SK-N-SH (cell line): ENCODE data around the gene SCN1B. TPM values are rescaled to one million over a fixed set of nuclear protein-coding genes. Genes with fewer than 3 reads are reported as not detected.

Source experiments
- CTCF ChIA-PET: fragments of 300-600, 350-600 bp; formaldehyde crosslinking; extraction: SDS; loops from one replicate; lab custom pipeline; 2021; lab: Yijun Ruan, JAX
- POLR2A ChIA-PET: fragments of 350-600 bp; sonication (Branson Sonifier 250); formaldehyde crosslinking; extraction: SDS; loops from one replicate; lab custom pipeline; 2020; ENCODE audit warnings: antibody characterized with exemption, inconsistent platforms; lab: Yijun Ruan, JAX
- DNase-seq: peaks from one replicate; pipeline ENCODE4 v3.0.0; 2012
- H2AFZ ChIP-seq: fragments of 200-600 bp; sonication (generic); 2 replicates; pipeline ENCODE4 v1.8.1; 2016; ENCODE audit warnings: antibody characterized with exemption, mild to moderate bottlenecking, low read depth
- H3F3A ChIP-seq: fragments of 200-600 bp; sonication (generic); replicated peaks from 2 replicates; pipeline ENCODE3; 2016; ENCODE audit warnings: antibody characterized with exemption, mild to moderate bottlenecking; ENCODE audit not compliant: insufficient read depth
- H3K27ac ChIP-seq, 2 experiments: fragments of 200-500 bp in 1 of 2; fragments of 200-600 bp in 1 of 2; sonication (Bioruptor generic) in 1 of 2; sonication (generic), shearing (Covaris generic) in 1 of 2; 2 replicates each; pipeline versions ENCODE4 v1.5.1 to v1.6.1; 2014 to 2016; ENCODE audit warnings: low read depth in 2 of 2, inconsistent platforms in 1 of 2, low read length in 1 of 2, mild to moderate bottlenecking in 1 of 2, mixed read lengths in 1 of 2
- H3K27me3 ChIP-seq: fragments of 200-600 bp; sonication (generic), shearing (Covaris generic); 2 replicates; pipeline ENCODE4 v1.6.1; 2016; ENCODE audit warnings: mixed run types; ENCODE audit not compliant: insufficient read depth
- H3K36me3 ChIP-seq, 2 experiments: fragments of 200-500 bp in 1 of 2; fragments of 200-600 bp in 1 of 2; sonication (Bioruptor generic) in 1 of 2; sonication (generic) in 1 of 2; replicated peaks in 1 of 2; 2 replicates each; pipeline versions ENCODE3 to v1.5.1; 2014 to 2016; ENCODE audit warnings: low read length in 1 of 2, mild to moderate bottlenecking in 1 of 2; ENCODE audit not compliant: insufficient read depth in 2 of 2, control insufficient read depth in 1 of 2
- H3K4me1 ChIP-seq, 2 experiments: fragments of 200-500 bp in 1 of 2; fragments of 200-600 bp in 1 of 2; sonication (Bioruptor generic) in 1 of 2; sonication (generic), shearing (Covaris generic) in 1 of 2; 2 replicates each; pipeline versions ENCODE4 v1.5.1 to v1.6.1; 2014 to 2016; ENCODE audit warnings: low read depth in 1 of 2, low read length in 1 of 2, mixed run types in 1 of 2; ENCODE audit not compliant: insufficient read depth in 2 of 2, control insufficient read depth in 1 of 2
- H3K4me2 ChIP-seq: fragments of 200-600 bp; sonication (generic), shearing (Covaris generic); 2 replicates; pipeline ENCODE4 v1.6.1; 2017; ENCODE audit warnings: mixed run types
- H3K4me3 ChIP-seq, 2 experiments: fragments of 200-500 bp in 1 of 2; fragments of 200-600 bp in 1 of 2; sonication (Bioruptor generic) in 1 of 2; sonication (generic), shearing (Covaris generic) in 1 of 2; 2 replicates each; pipeline versions ENCODE4 v1.5.1 to v1.8.1; 2014 to 2016; ENCODE audit warnings: low read depth in 2 of 2, inconsistent platforms in 1 of 2, low read length in 1 of 2, mild to moderate bottlenecking in 1 of 2, mixed read lengths in 1 of 2, moderate library complexity in 1 of 2
- H3K79me2 ChIP-seq: fragments of 200-600 bp; sonication (generic); 2 replicates; pipeline ENCODE4 v1.8.1; 2017; ENCODE audit warnings: mild to moderate bottlenecking; ENCODE audit not compliant: insufficient read depth
- H3K9ac ChIP-seq: fragments of 200-600 bp; sonication (generic); 2 replicates; pipeline ENCODE4 v1.6.1; 2017; ENCODE audit warnings: mixed run types
- H3K9me2 ChIP-seq: fragments of 200-600 bp; sonication (generic); 2 replicates; pipeline ENCODE4 v1.6.1; 2017; ENCODE audit warnings: mixed run types
- H3K9me3 ChIP-seq: fragments of 200-600 bp; sonication (generic); 2 replicates; pipeline ENCODE4 v1.6.1; 2017; ENCODE audit warnings: mixed run types, mild to moderate bottlenecking, moderate library complexity
- H4K20me1 ChIP-seq: fragments of 200-600 bp; sonication (generic); 2 replicates; pipeline ENCODE4 v1.6.1; 2017; ENCODE audit warnings: mild to moderate bottlenecking, mixed run types; ENCODE audit not compliant: insufficient read depth
- CTCF ChIP-seq: fragments of 200-600 bp; sonication (generic); IDR thresholded peaks from 2 replicates; pipeline ENCODE4 v1.6.1; 2017; ENCODE audit warnings: antibody characterized with exemption, mild to moderate bottlenecking, moderate library complexity
- EP300 ChIP-seq, 2 experiments: IDR thresholded peaks; 2 replicates each; pipeline versions ENCODE4 v1.4.0 to v1.6.1; 2012; ENCODE audit warnings: borderline replicate concordance in 1 of 2, low read depth in 1 of 2, low read length in 1 of 2
- EZH2phosphoT487 ChIP-seq: fragments of 200-600 bp; sonication (generic); IDR thresholded peaks from 2 replicates; pipeline ENCODE4 v1.6.1; 2017; ENCODE audit warnings: low read depth, mixed run types, mild to moderate bottlenecking, antibody characterized with exemption, moderate library complexity, borderline replicate concordance
- GABPA ChIP-seq: IDR thresholded peaks from 2 replicates; pipeline ENCODE4 v1.4.0; 2012; ENCODE audit warnings: low read depth, mild to moderate bottlenecking
- GATA2 ChIP-seq: sonication (generic); formaldehyde crosslinking; IDR thresholded peaks from 2 replicates; pipeline ENCODE4 v1.5.0; 2020; ENCODE audit warnings: mild to moderate bottlenecking, missing genetic modification reagents
- RCOR1 ChIP-seq: fragments of 150-350 bp; IDR thresholded peaks from 2 replicates; pipeline ENCODE4 v1.6.1; 2017; ENCODE audit warnings: antibody characterized with exemption, low read length
- RFX5 ChIP-seq: IDR thresholded peaks from 2 replicates; pipeline ENCODE4 v1.6.1; 2012; ENCODE audit warnings: mild to moderate bottlenecking, improper control_type of control experiment, low read length
- RXRA ChIP-seq: IDR thresholded peaks from 2 replicates; pipeline ENCODE4 v1.4.0; 2012; ENCODE audit warnings: low read depth, mild to moderate bottlenecking, borderline replicate concordance
- SMC3 ChIP-seq: IDR thresholded peaks from 2 replicates; pipeline ENCODE4 v1.6.1; 2012; ENCODE audit warnings: low read depth, low read length, improper control_type of control experiment
- TAF1 ChIP-seq: IDR thresholded peaks from 2 replicates; pipeline ENCODE4 v1.6.1; 2012; ENCODE audit warnings: low read depth, mild to moderate bottlenecking, low read length, moderate library complexity, borderline replicate concordance
- TCF12 ChIP-seq: IDR thresholded peaks from 2 replicates; pipeline ENCODE4 v1.4.0; 2012
- WGBS: methylation state at CpG from one replicate; pipeline ENCODE4 v1.1.6; 2017; ENCODE audit warnings: low lambda C conversion rate; 5-methylcytosine and 5-hydroxymethylcytosine counted together
- polyA plus RNA-seq, 3 experiments: library from polyadenylated mRNA; depleted of rRNA; stranded (reverse); fragments of >200 nt; gene quantifications; 2 replicates each; pipeline ENCODE4 v1.2.3, GENCODE V29; 2012
- TF ChIP-seq, protein P1 (sequence below): IDR thresholded peaks from 2 replicates; pipeline ENCODE4 v1.4.0; 2012; ENCODE audit warnings: low read depth, borderline replicate concordance
- TF ChIP-seq, protein P2 (sequence below): IDR thresholded peaks from 2 replicates; pipeline ENCODE4 v1.4.0; 2012; ENCODE audit warnings: low read depth, borderline replicate concordance
- TF ChIP-seq, protein P3 (sequence below): IDR thresholded peaks from 2 replicates; pipeline ENCODE4 v1.4.0; 2012; ENCODE audit warnings: low read depth

Gene SCN1B
- polyA plus RNA-seq, 1 of the 3 experiments (the other 2 are of a cell fraction), result 10.5 TPM

- no peaks in the 10 kb centered on the region for H4K20me1 ChIP-seq
- no peaks in the 10 kb centered on the region for H3K9me2 ChIP-seq
- no peak overlapping the region for H3K27ac ChIP-seq
- no peak overlapping the region for H2AFZ ChIP-seq
- H3F3A ChIP-seq, result no peaks in the 10 kb centered on the region
- TF ChIP-seq SMC3 (no peak), EP300 (IDR thresholded peaks at IDR 0.05; ENCODE audit: borderline replicate concordance in 1 of 2, low read depth in 1 of 2, low read length in 1 of 2) (no peak), TCF12 (no peak), RCOR1 (no peak), TAF1 (no peak), GATA2 (CRISPR knock-in tag) (no peak), GABPA (no peak), RXRA (no peak), EZH2phosphoT487 (no peak), RFX5 (no peak), CTCF (no peak)
- TF ChIP-seq, protein P1, sequence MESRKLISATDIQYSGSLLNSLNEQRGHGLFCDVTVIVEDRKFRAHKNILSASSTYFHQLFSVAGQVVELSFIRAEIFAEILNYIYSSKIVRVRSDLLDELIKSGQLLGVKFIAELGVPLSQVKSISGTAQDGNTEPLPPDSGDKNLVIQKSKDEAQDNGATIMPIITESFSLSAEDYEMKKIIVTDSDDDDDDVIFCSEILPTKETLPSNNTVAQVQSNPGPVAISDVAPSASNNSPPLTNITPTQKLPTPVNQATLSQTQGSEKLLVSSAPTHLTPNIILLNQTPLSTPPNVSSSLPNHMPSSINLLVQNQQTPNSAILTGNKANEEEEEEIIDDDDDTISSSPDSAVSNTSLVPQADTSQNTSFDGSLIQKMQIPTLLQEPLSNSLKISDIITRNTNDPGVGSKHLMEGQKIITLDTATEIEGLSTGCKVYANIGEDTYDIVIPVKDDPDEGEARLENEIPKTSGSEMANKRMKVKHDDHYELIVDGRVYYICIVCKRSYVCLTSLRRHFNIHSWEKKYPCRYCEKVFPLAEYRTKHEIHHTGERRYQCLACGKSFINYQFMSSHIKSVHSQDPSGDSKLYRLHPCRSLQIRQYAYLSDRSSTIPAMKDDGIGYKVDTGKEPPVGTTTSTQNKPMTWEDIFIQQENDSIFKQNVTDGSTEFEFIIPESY, result no peak
- TF ChIP-seq, protein P2, sequence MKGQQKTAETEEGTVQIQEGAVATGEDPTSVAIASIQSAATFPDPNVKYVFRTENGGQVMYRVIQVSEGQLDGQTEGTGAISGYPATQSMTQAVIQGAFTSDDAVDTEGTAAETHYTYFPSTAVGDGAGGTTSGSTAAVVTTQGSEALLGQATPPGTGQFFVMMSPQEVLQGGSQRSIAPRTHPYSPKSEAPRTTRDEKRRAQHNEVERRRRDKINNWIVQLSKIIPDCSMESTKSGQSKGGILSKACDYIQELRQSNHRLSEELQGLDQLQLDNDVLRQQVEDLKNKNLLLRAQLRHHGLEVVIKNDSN, result no peak
- TF ChIP-seq, protein P3, sequence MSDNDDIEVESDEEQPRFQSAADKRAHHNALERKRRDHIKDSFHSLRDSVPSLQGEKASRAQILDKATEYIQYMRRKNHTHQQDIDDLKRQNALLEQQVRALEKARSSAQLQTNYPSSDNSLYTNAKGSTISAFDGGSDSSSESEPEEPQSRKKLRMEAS, result no peak
- no peak for DNase-seq
- POLR2A ChIA-PET, result no interaction called here
- H3K4me3 ChIP-seq, result no peak overlapping the region
- no peaks in the 10 kb centered on the region for H3K27me3 ChIP-seq
- no peaks in the 10 kb centered on the region for H3K79me2 ChIP-seq
- H3K4me2 ChIP-seq, result no peak overlapping the region
- no peaks in the 10 kb centered on the region for H3K36me3 ChIP-seq
- CTCF ChIA-PET, result no interaction called here
- H3K4me1 ChIP-seq, result no peaks in the 10 kb centered on the region
- no peaks in the 10 kb centered on the region for H3K9me3 ChIP-seq
- no peak overlapping the region for H3K9ac ChIP-seq
- WGBS, result 80% methylated on average over 27 of the region's 36 CpGs
Measured at GRCh38 chr19:35040826-35041547, 10.7 kb downstream of the SCN1B start.
